T-cell (primary cell): Measurements from ENCODE around the gene IL16. TPM values are rescaled to one million over a fixed set of nuclear protein-coding genes. Genes with fewer than 3 reads are reported as not detected.

Experiments used
- ATAC-seq, 4 experiments: fragments of 200-7000 bp in 3 of 4; fragments of 150-1000 bp in 1 of 4; cut with Tn5 transposase; replicated peaks in 1 of 4; 1 replicate in 3 of 4; 2 replicates in 1 of 4; pipeline ENCODE4 v1.10.0; 2021; ENCODE audit warnings: moderate library complexity in 3 of 4, mild to moderate bottlenecking in 2 of 4, moderate number of reproducible peaks in 1 of 4
- CTCF ChIA-PET, 2 donors: fragments of 300-600 bp; sonication (Branson Sonifier 250); formaldehyde crosslinking; loops; one replicate each; lab custom pipeline; 2022; ENCODE audit warnings: antibody characterized with exemption in 2 of 2; lab: Charles Lee
- POLR2A ChIA-PET, 2 donors: fragments of 300-600 bp; sonication (Branson Sonifier 250); formaldehyde crosslinking; loops; one replicate each; lab custom pipeline; 2022; ENCODE audit warnings: antibody characterized with exemption in 2 of 2; lab: Charles Lee
- DNase-seq, 35 experiments: peaks; one replicate each; pipeline versions ENCODE4 v3.0.0 to v3.0.0-alpha.2; 2013 to 2023
- H3K27ac ChIP-seq: one replicate; pipeline ENCODE4 v1.5.1; 2013; ENCODE audit warnings: low read length
- H3K27me3 ChIP-seq, 2 experiments: replicated peaks in 1 of 2; 1 replicate in 1 of 2; 2 replicates in 1 of 2; pipeline versions ENCODE4 v1.6.1 to v1.7.0; 2013; ENCODE audit warnings: low read length in 1 of 2, mixed read lengths in 1 of 2; ENCODE audit not compliant: control insufficient read depth in 2 of 2, insufficient read depth in 2 of 2; ENCODE audit errors: extremely low read depth in 1 of 2
- H3K36me3 ChIP-seq, 2 donors: 1 replicate in 1 of 2; 2 replicates in 1 of 2; pipeline versions ENCODE4 v1.6.1 to v1.7.0; 2013; ENCODE audit warnings: low read length in 1 of 2; ENCODE audit not compliant: control insufficient read depth in 2 of 2, insufficient read depth in 1 of 2; ENCODE audit errors: extremely low read depth in 1 of 2
- H3K4me1 ChIP-seq, 2 experiments: 1 replicate in 1 of 2; 2 replicates in 1 of 2; pipeline versions ENCODE4 v1.6.1 to v1.7.0; 2013; ENCODE audit warnings: low read length in 2 of 2, mixed read lengths in 1 of 2; ENCODE audit not compliant: insufficient read depth in 2 of 2, control insufficient read depth in 1 of 2; ENCODE audit errors: extremely low read depth in 1 of 2
- H3K4me3 ChIP-seq, 2 donors: 1 replicate in 1 of 2; 2 replicates in 1 of 2; pipeline versions ENCODE4 v1.5.1 to v1.7.0; 2013; ENCODE audit warnings: mild to moderate bottlenecking in 2 of 2, low read length in 1 of 2, moderate library complexity in 1 of 2; ENCODE audit not compliant: control insufficient read depth in 1 of 2; ENCODE audit errors: extremely low read depth in 1 of 2
- H3K9me3 ChIP-seq: 2 replicates; pipeline ENCODE4 v1.7.0; 2013
- H3K27ac Mint-ChIP-seq, 2 donors: one replicate each; pipeline ENCODE4 v1.8.0; 2020 to 2021; ENCODE audit warnings: mild to moderate bottlenecking in 2 of 2, mixed read lengths in 2 of 2
- H3K27me3 Mint-ChIP-seq, 2 donors: one replicate each; pipeline ENCODE4 v1.8.0; 2021 to 2022; ENCODE audit warnings: mixed read lengths in 2 of 2
- H3K36me3 Mint-ChIP-seq: one replicate; pipeline ENCODE4 v1.8.0; 2021; ENCODE audit warnings: mixed read lengths
- H3K4me1 Mint-ChIP-seq, 3 donors: one replicate each; pipeline ENCODE4 v1.8.0; 2020 to 2022; ENCODE audit warnings: mixed read lengths in 3 of 3, mild to moderate bottlenecking in 1 of 3
- H3K4me3 Mint-ChIP-seq, 3 donors: one replicate each; pipeline ENCODE4 v1.8.0; 2020 to 2022; ENCODE audit warnings: mild to moderate bottlenecking in 3 of 3, mixed read lengths in 3 of 3, moderate library complexity in 3 of 3
- H3K9me3 Mint-ChIP-seq, 3 donors: one replicate each; pipeline ENCODE4 v1.8.0; 2020 to 2022; ENCODE audit warnings: mixed read lengths in 3 of 3
- WGBS: methylation state at CpG from one replicate; pipeline ENCODE4 v1.1.5; 2013; ENCODE audit warnings: missing lambda C conversion rate; ENCODE audit not compliant: insufficient coverage; 5-methylcytosine and 5-hydroxymethylcytosine counted together
- total RNA-seq, 35 experiments: library from RNA in 6 of 35; stranded (reverse) in 6 of 35; fragments of 120-200 nt in 1 of 35; gene quantifications; one replicate each; pipeline versions ENCODE4 v1.2.1 to v1.2.4 and lab custom pipeline; 2013 to 2026

The IL16 gene
- total RNA-seq, 5 donors from 2014 or later (not counting 1 experiment from before 2014, with no cell fraction given): 143 to 319 (median 299) TPM

- Mint-ChIP-seq H3K36me3 (peaks cover 15% of the 10 kb centered on the region), H3K27me3 (peaks cover 0 to 4% of the 10 kb centered on the region in 2 donors), H3K4me3 (no peak overlapping the region), H3K4me1 (no peaks in the 10 kb centered on the region), H3K27ac (no peak overlapping the region), H3K9me3 (no peaks in the 10 kb centered on the region)
- H3K4me1 ChIP-seq: no peaks in the 10 kb centered on the region
- ATAC-seq: no peak
- ChIA-PET CTCF (no interaction called here), POLR2A (no interaction called here)
- H3K4me3 ChIP-seq: no peak overlapping the region
- peaks cover 0 to 6% of the 10 kb centered on the region in 2 experiments for H3K27me3 ChIP-seq
- no CpG with 5 or more reads among the region's 3 CpGs for WGBS
- H3K36me3 ChIP-seq: no peaks in the 10 kb centered on the region
- no peaks in the 10 kb centered on the region for H3K9me3 ChIP-seq
- DNase-seq: no peak
- H3K27ac ChIP-seq: no peak overlapping the region
Observed at GRCh38 chr15:81363276-81363675, 166.6 kb downstream of the IL16 start.

Other genes starting within 250 kb of the IL16 start
- 10 to 100 TPM; 17.7 to 32.8 (median 30.7) TPM for gene MESD, start 207.1 kb upstream of the IL16 start, total RNA-seq
- gene TLNRD1, start 196.0 kb upstream of the IL16 start, total RNA-seq: 10 to 100 TPM; 10.9 to 36.2 (median 29.8) TPM
- under 1 TPM in 1 of 5 donors, not detected in 4; 0.35 TPM for gene CFAP161, start 62.6 kb upstream of the IL16 start, total RNA-seq
- gene STARD5, start 127.3 kb downstream of the IL16 start, total RNA-seq: 1 to 10 TPM; 5.8 to 8.5 (median 7.3) TPM
- not detected for gene TMC3, start 177.3 kb downstream of the IL16 start, total RNA-seq